Lung microvascular endothelial cell (primary cell): ENCODE measurements around the gene ARRDC4. TPM values are rescaled to one million over a fixed set of nuclear protein-coding genes. Genes with fewer than 3 reads are reported as not detected.
"Not testable (repeated sequence)": the region's sequence is repeated elsewhere in the genome, so short reads cannot be mapped to it uniquely, and the experiment has no call there.

Experiments
- DNase-seq, 2 donors: peaks; one replicate each; pipeline versions ENCODE4 v3.0.0 to v3.0.0-alpha.2; 2010; ENCODE audit warnings: low read depth in 2 of 2
- total RNA-seq: library from RNA; depleted of rRNA; stranded (reverse); fragments of >200 nt; gene quantifications from 2 replicates; pipeline ENCODE4 v1.2.1, GENCODE V29; 2014

The ARRDC4 gene
- total RNA-seq, 1 donor from 2014 or later, result 0.79 TPM

GRCh38 chr15:97963779-97964178 is 3.3 kb downstream of the ARRDC4 start:
- no peak for DNase-seq

GRCh38 chr15:97966246-97966645 is 5.7 kb downstream of the ARRDC4 start:
- no peak for DNase-seq

GRCh38 chr15:97966924-97967620 is 6.6 kb downstream of the ARRDC4 start:
- no peak for DNase-seq

- no peak for DNase-seq
Observed at GRCh38 chr15:97967881-97968280, 7.4 kb downstream of the ARRDC4 start.

GRCh38 chr15:97968380-97968779 is 7.9 kb downstream of the ARRDC4 start:
- DNase-seq, result no peak

GRCh38 chr15:97972366-97972765 is 11.9 kb downstream of the ARRDC4 start:
- DNase-seq, result no peak

- no peak for DNase-seq
Observed at GRCh38 chr15:97976129-97976528, 15.6 kb downstream of the ARRDC4 start.

GRCh38 chr15:97976766-97977503 is 16.4 kb downstream of the ARRDC4 start:
- DNase-seq, result no peak

GRCh38 chr15:97977734-97978133 is 17.2 kb downstream of the ARRDC4 start:
- no peak for DNase-seq

GRCh38 chr15:97978401-97979139 is 18.1 kb downstream of the ARRDC4 start:
- no peak for DNase-seq

- no peak for DNase-seq
Observed at GRCh38 chr15:97979140-97979520, 18.6 kb downstream of the ARRDC4 start.

- DNase-seq, result no peak
Observed at GRCh38 chr15:97981058-97981457, 20.6 kb downstream of the ARRDC4 start.

- DNase-seq, result no peak
Observed at GRCh38 chr15:97981758-97982157, 21.3 kb downstream of the ARRDC4 start.

GRCh38 chr15:97984157-97984556 is 23.7 kb downstream of the ARRDC4 start:
- DNase-seq, result no peak

GRCh38 chr15:97985979-97986378 is 25.5 kb downstream of the ARRDC4 start:
- DNase-seq, result not testable (repeated sequence)

GRCh38 chr15:97986781-97987180 is 26.3 kb downstream of the ARRDC4 start:
- DNase-seq, result no peak

GRCh38 chr15:97989299-97989698 is 28.8 kb downstream of the ARRDC4 start:
- no peak for DNase-seq

GRCh38 chr15:97991972-97992541 is 31.6 kb downstream of the ARRDC4 start:
- no peak for DNase-seq

- no peak for DNase-seq
Observed at GRCh38 chr15:97992823-97993222, 32.3 kb downstream of the ARRDC4 start.

- DNase-seq, result no peak
Observed at GRCh38 chr15:97993310-97993738, 32.8 kb downstream of the ARRDC4 start.

GRCh38 chr15:97994236-97994635 is 33.7 kb downstream of the ARRDC4 start:
- no peak for DNase-seq

GRCh38 chr15:97995192-97995591 is 34.7 kb downstream of the ARRDC4 start:
- DNase-seq, result no peak
